Activated T-cell treated with anti-CD3 and anti-CD28 coated beads for 48 hours (primary cell): Measurements from ENCODE around the gene HSD11B2.

ENCODE experiments used
- DNase-seq: peaks from one replicate; pipeline ENCODE4 v3.0.0-alpha.2; 2020; ENCODE audit warnings: low read depth

Gene HSD11B2

GRCh38 chr16:67451704-67452435, 20.9 kb downstream of the HSD11B2 start:
- no peak for DNase-seq

GRCh38 chr16:67454104-67454503, 23.2 kb downstream of the HSD11B2 start:
- DNase-seq = no peak

- no peak for DNase-seq
Observed at GRCh38 chr16:67454852-67455251, 23.9 kb downstream of the HSD11B2 start.

GRCh38 chr16:67456391-67457081, 25.6 kb downstream of the HSD11B2 start:
- no peak for DNase-seq

- no peak for DNase-seq
Observed at GRCh38 chr16:67457611-67458010, 26.7 kb downstream of the HSD11B2 start.

GRCh38 chr16:67458121-67458641, 27.3 kb downstream of the HSD11B2 start:
- no peak for DNase-seq

- DNase-seq = no peak
Observed at GRCh38 chr16:67459066-67459860, 28.3 kb downstream of the HSD11B2 start.

GRCh38 chr16:67459861-67460150, 28.9 kb downstream of the HSD11B2 start:
- DNase-seq = no peak

- no peak for DNase-seq
Observed at GRCh38 chr16:67460168-67460567, 29.2 kb downstream of the HSD11B2 start.

GRCh38 chr16:67460961-67461360, 30.0 kb downstream of the HSD11B2 start:
- DNase-seq = no peak

- no peak for DNase-seq
Observed at GRCh38 chr16:67461600-67462278, 30.8 kb downstream of the HSD11B2 start.

- DNase-seq = no peak
Observed at GRCh38 chr16:67462279-67462655, 31.3 kb downstream of the HSD11B2 start.

- DNase-seq = no peak
Observed at GRCh38 chr16:67463059-67463458, 32.1 kb downstream of the HSD11B2 start.

- DNase-seq = no peak
Observed at GRCh38 chr16:67463691-67464090, 32.8 kb downstream of the HSD11B2 start.

GRCh38 chr16:67464565-67464964, 33.6 kb downstream of the HSD11B2 start:
- no peak for DNase-seq

- no peak for DNase-seq
Observed at GRCh38 chr16:67466581-67466980, 35.7 kb downstream of the HSD11B2 start.

- no peak for DNase-seq
Observed at GRCh38 chr16:67468731-67469130, 37.8 kb downstream of the HSD11B2 start.

GRCh38 chr16:67470359-67470758, 39.4 kb downstream of the HSD11B2 start:
- no peak for DNase-seq

GRCh38 chr16:67471758-67472384, 41.0 kb downstream of the HSD11B2 start:
- DNase-seq = no peak

- DNase-seq = no peak
Observed at GRCh38 chr16:67474551-67475455, 43.9 kb downstream of the HSD11B2 start.
